ENCODE measurements around the gene SH3BP1. TPM values are rescaled to one million over a fixed set of nuclear protein-coding genes. Genes with fewer than 3 reads are reported as not detected.

The SH3BP1 gene
- total and polyA plus RNA-seq, 2 of the 13 experiments (the other 11 are each of a cell fraction or from before 2014, with no cell fraction given): 8.4 to 18.5 TPM

- ChIA-PET POLR2A (interaction anchor here (0.9 to 11.2 kb wide), 7 partner anchors 9 to 72 kb away, joined by 3 to 242 read pairs (median 36); partner anchors contain the start of genes GGA1, LGALS1, NOL12 and SH3BP1), CTCF (ENCODE audit: low intra/inter-chr PET ratio, low total read pairs) (interaction anchor here (1.8 to 1.9 kb wide), 2 partner anchors 21 to 22 kb away, joined by 3 to 7 read pairs; no protein-coding TSS in a partner anchor)
- Histone ChIP-seq H3K27me3 (ENCODE audit: control insufficient read depth in 1 of 2, insufficient read depth in 2 of 2, low read length in 2 of 2) (no peaks in the 10 kb centered on the region; a peak in 1 of 5 replicates), H3K4me2 (ENCODE audit: low read depth, low read length) (peak overlapping the region; percentile 94), H3K36me3 (replicated peaks in 1 of 2; ENCODE audit: control insufficient read depth in 1 of 2, insufficient read depth in 2 of 2, low read length in 2 of 2) (peaks cover 5 to 10% of the 10 kb centered on the region in 2 experiments; a peak in 4 of 5 replicates), H3K4me3 (replicated peaks in 1 of 3; ENCODE audit: insufficient read depth in 1 of 3, low read depth in 2 of 3, low read length in 3 of 3) (peak overlapping the region; percentile 75 to 97 (median 94)), H3K27ac (ENCODE audit: extremely low read length, insufficient read depth, low read length) (peak overlapping the region; percentile 93), H2AFZ (ENCODE audit: low read length) (no peak overlapping the region), H4K20me1 (ENCODE audit: insufficient read depth, low read length) (peaks cover 48% of the 10 kb centered on the region), H3K4me1 (ENCODE audit: insufficient read depth, low read length) (peaks cover 61% of the 10 kb centered on the region), H3K9ac (ENCODE audit: insufficient read depth, low read depth, low read length) (peak overlapping the region; percentile 92), H3K79me2 (ENCODE audit: insufficient read depth, low read length) (peaks cover 61% of the 10 kb centered on the region), H3K9me3 (ENCODE audit: low read length) (no peaks in the 10 kb centered on the region)
- FAIRE-seq (no peak), ATAC-seq (no peak), DNase-seq (ENCODE audit: low spot score) (no peak)
- in situ Hi-C loops (cut with HindIII; ENCODE audit: extremely low pct_ligation_motif_present, low pct_unique_long_range_greater_than_20kb) (no loop called here), intact Hi-C loops (cut with micrococcal nuclease; ENCODE audit: unreplicated experiment) (loop anchor here (10.0 kb wide), 1 partner anchor 145 kb away; the partner anchor contains the start of gene GCAT)
- no TSS peak for BruUV-seq (replicated peaks)
- 40% methylated on average over 14 of the region's 14 CpGs for WGBS (ENCODE audit: low lambda C conversion rate)
- TF ChIP-seq IRX3 (CRISPR knock-in tag; IDR thresholded peaks at IDR 0.05; ENCODE audit: borderline replicate concordance, low read depth) (peak; percentile 43; the same call in 1 of the 2 replicates), KDM5A (IDR thresholded peaks at IDR 0.05; ENCODE audit: borderline replicate concordance, low read length) (0 out of 2 replicates have a peak, but pooled peaks have one; percentile 44), GTF3A (CRISPR knock-in tag; conservative IDR thresholded peaks at IDR 0.05) (no peak), ZNF629 (CRISPR knock-in tag; conservative IDR thresholded peaks at IDR 0.05) (peak; percentile 94), NR0B2 (CRISPR knock-in tag; IDR thresholded peaks at IDR 0.05) (no peak), ZNF484 (CRISPR knock-in tag; IDR thresholded peaks at IDR 0.05; ENCODE audit: borderline replicate concordance, low read depth) (no peak), ARID5B (CRISPR knock-in tag; IDR thresholded peaks at IDR 0.05) (no peak), PCBP2 (optimal IDR thresholded peaks at IDR 0.05; ENCODE audit: low read depth, low read length, poor library complexity, severe bottlenecking) (no peak), ELK4 (CRISPR knock-in tag; IDR thresholded peaks at IDR 0.05; ENCODE audit: borderline replicate concordance) (no peak), MTF1 (CRISPR knock-in tag; IDR thresholded peaks at IDR 0.05) (no peak), REXO4 (CRISPR knock-in tag; IDR thresholded peaks at IDR 0.05; ENCODE audit: borderline replicate concordance) (no peak), TCF7 (IDR thresholded peaks at IDR 0.05; ENCODE audit: low read depth) (no peak)
- TF ChIP-seq, protein P1, sequence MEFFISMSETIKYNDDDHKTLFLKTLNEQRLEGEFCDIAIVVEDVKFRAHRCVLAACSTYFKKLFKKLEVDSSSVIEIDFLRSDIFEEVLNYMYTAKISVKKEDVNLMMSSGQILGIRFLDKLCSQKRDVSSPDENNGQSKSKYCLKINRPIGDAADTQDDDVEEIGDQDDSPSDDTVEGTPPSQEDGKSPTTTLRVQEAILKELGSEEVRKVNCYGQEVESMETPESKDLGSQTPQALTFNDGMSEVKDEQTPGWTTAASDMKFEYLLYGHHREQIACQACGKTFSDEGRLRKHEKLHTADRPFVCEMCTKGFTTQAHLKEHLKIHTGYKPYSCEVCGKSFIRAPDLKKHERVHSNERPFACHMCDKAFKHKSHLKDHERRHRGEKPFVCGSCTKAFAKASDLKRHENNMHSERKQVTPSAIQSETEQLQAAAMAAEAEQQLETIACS (CRISPR knock-in tag; IDR thresholded peaks at IDR 0.05): no peak
- TF ChIP-seq, protein P2, sequence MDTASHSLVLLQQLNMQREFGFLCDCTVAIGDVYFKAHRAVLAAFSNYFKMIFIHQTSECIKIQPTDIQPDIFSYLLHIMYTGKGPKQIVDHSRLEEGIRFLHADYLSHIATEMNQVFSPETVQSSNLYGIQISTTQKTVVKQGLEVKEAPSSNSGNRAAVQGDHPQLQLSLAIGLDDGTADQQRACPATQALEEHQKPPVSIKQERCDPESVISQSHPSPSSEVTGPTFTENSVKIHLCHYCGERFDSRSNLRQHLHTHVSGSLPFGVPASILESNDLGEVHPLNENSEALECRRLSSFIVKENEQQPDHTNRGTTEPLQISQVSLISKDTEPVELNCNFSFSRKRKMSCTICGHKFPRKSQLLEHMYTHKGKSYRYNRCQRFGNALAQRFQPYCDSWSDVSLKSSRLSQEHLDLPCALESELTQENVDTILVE (CRISPR knock-in tag; IDR thresholded peaks at IDR 0.05): no peak
Measured at GRCh38 chr22:37659897-37660708, 20.6 kb downstream of the SH3BP1 start.

Measured in HepG2 (cell line).